HS-5 (cell line): ENCODE data around the gene MOSPD3.
"Not testable (repeated sequence)": the region's sequence is repeated elsewhere in the genome, so short reads cannot be mapped to it uniquely, and the experiment has no call there.

Experiments used
- DNase-seq: peaks from one replicate; pipeline ENCODE4 v3.0.0-alpha.2; 2012; ENCODE audit warnings: low read depth

MOSPD3 gene

GRCh38 chr7:100626530-100627237, 14.3 kb downstream of the MOSPD3 start:
- no peak for DNase-seq

DNA sequence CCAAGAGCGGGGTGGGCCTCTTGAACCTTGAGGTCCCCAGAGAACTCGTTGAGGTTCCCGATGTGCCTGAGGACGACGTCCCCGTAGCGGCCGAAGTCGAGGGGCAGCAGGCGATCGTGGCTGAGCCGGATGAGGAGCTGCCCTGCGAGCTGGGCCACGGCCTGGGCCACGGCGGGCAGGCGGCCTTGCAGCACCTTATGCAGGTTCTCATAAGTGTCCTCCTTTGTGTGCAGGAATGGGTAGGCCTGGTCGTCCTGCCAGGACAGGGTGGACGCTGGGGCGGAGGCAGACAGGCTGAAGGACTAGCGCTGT, 14.9 kb downstream of the MOSPD3 start:
- DNase-seq: no peak

- no peak for DNase-seq
These were observed 16.9 kb downstream of the MOSPD3 start for GRCh38 chr7:100629117-100629716.

DNA sequence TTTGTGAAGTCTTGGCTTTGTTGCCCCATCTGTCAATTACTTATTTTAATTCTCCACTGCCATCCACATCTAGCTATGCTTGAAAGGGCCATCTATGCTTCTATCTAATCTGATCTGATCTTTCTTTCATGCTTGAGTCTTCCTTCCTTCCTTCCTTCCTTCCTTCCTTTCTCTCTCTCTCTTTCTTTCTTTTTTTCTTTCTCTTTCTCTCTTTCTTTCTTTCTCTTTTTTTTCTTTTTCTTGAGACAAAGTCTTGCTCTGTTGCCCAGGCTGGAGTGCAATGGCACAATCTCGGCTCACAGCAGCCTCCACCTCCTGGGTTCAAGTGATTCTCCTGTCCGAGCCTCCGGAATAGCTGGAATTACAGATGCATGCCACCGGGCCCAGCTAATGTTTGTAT, 17.7 kb downstream of the MOSPD3 start:
- no peak for DNase-seq

DNA sequence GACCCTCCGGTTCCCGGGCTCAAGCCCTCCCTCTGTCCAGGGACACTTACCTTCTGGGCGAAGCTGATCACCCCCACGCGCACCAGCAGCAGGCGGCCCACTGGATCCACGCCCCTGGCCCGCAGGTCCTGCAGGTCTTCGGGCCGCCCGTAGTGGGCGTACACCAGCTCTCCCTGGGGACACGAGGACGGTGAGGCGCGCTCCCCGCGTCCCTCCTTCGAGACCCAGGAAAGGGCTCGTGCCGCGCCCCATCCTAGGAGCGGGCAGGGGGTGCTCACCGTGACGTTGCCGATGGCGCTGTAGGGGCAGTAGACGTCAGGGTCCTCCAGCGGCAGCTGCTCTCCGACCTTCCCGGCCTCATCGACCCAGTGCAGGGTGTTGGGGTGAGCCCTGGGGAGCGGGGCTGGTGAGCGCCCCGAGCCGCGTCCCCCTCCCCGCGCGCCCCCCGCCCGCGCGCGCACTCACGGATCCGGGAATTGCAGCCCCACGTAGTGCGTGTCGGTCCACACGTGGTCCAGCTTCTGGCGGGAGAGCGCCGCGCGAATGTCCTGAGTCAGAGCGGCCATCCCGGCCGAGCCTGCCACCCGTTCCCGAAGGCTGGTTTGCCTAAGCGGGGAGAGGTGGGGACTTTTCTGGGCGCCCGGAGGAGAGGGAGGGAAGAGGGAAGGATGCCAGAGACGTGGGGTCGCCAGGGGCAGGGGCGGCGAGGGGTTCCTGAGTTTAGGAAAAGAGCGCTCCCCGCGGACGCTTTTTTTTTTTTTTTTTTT, 20.8 kb downstream of the MOSPD3 start:
- no peak for DNase-seq

- DNase-seq: no peak
These were observed 27.7 kb downstream of the MOSPD3 start for GRCh38 chr7:100639995-100640516.

- DNase-seq: no peak
These were observed 28.4 kb downstream of the MOSPD3 start for GRCh38 chr7:100640517-100641440.

GRCh38 chr7:100641463-100641859, 29.1 kb downstream of the MOSPD3 start, which contains the start of gene TFR2:
TFR2 (minus strand) TSS chr7:100641552; CDS start chr7:100641509, 43 bp downstream.
- no peak for DNase-seq

- DNase-seq: no peak
These were observed 29.7 kb downstream of the MOSPD3 start for GRCh38 chr7:100641860-100642533.

DNA sequence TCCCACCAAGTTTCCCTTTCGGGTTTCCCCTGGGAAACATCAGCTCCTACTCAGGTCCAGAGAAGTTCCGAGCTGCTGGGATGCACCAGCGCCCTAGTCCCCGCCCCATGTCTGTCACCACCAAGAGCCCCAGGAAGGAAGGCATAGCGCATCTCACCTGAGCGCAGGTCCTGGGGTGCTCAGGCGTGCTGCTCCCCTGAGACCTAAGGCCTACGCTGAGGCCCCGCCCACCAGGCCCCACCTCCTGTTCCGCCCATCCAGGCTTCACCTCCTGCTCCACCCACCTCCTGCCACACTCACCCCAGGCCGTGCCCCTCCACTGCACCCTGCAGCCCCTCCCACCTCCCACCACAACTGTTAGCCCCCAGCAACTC, 30.2 kb downstream of the MOSPD3 start:
- DNase-seq: no peak

DNA sequence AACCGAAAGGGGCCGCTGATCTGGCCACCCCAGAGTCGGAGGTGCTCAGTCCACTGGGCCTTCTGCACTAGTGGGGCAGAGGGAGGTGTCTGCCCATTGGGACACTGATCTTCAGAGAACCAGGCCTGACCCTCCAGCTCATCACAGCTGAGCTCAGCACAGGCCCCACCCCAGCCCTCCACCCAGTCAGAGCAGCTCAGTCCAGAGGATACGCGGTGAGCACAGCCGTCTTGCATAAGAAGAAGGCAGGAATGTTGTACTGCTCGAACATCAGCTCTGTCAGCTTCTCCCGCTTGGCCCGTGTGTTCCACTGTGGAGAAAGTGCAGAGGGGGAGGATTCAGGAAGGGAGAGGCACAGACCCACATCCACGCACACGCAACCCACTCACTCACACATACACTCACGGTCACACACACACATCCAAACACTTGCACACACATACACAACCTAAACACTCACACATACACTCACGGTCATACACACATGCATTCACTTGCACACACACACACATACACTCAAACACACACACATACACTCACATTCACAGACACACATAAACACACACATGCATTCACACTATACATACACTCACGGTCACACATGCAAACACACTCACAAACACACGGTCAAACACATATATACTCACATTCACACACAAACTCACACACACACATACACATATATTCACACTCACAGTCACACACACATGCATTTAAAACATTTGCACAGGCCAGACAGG, 37.7 kb downstream of the MOSPD3 start:
- no peak for DNase-seq

DNA sequence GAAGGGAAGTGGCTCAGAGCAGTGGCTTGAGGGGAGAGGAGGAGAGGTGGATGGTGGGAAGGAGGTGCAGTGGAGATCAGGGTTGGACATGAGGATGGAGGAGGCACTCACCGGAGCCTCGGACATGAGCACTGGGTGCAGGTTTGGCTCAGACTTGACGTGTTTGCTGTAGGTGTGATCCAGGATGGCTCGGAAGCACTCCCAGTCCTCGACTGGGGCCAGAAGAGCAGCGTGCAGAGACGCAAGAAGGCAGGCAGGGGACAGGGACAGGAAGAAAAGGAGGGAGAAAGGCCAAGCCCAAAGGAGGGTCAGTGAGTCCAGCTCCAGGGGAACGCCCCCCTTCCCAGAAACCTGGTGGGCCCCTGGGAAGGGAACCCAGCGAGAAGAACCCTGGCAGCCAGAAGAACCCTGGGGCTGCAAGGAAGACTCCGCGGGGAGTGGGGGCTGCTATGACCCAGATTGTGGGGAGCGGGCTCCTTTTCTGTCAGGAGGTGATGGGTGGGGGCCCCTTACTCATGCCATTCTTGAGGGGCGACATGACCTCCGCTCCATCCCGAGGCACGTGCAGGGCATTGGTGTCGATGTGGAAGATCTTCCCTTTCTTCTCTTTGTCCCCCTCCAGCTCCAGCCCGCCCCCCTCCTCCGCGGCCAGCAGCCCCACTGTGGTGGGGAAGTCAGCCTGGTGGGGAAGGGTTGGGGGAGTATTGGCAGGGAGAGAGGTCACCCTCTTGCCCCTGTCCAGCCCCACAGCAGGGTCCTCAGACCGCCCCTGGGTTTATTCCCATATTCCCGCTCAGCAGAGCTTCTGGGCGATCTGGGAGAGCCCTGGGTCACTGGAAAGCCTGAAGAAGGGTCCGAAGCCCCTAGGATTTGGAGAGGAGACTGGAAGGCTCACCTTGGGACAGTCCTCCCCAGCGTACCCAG, 42.8 kb downstream of the MOSPD3 start:
- no peak for DNase-seq

- no peak for DNase-seq
These were observed 43.8 kb downstream of the MOSPD3 start, which contains the start of gene ACTL6B for GRCh38 chr7:100655908-100656674. ACTL6B (minus strand) TSS chr7:100656448; CDS start chr7:100656354, 94 bp downstream.

- not testable (repeated sequence) for DNase-seq
These were observed 49.9 kb downstream of the MOSPD3 start for GRCh38 chr7:100662194-100662776.
